ENCODE data around the gene CRIP3.
"Not testable (repeated sequence)": the region's sequence is repeated elsewhere in the genome, so short reads cannot be mapped to it uniquely, and the experiment has no call there.

The CRIP3 gene, protein sequence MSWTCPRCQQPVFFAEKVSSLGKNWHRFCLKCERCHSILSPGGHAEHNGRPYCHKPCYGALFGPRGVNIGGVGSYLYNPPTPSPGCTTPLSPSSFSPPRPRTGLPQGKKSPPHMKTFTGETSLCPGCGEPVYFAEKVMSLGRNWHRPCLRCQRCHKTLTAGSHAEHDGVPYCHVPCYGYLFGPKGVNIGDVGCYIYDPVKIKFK
- total RNA-seq: 0.17 to 0.39 (median 0.26) reads per million in 3 donors

DNA sequence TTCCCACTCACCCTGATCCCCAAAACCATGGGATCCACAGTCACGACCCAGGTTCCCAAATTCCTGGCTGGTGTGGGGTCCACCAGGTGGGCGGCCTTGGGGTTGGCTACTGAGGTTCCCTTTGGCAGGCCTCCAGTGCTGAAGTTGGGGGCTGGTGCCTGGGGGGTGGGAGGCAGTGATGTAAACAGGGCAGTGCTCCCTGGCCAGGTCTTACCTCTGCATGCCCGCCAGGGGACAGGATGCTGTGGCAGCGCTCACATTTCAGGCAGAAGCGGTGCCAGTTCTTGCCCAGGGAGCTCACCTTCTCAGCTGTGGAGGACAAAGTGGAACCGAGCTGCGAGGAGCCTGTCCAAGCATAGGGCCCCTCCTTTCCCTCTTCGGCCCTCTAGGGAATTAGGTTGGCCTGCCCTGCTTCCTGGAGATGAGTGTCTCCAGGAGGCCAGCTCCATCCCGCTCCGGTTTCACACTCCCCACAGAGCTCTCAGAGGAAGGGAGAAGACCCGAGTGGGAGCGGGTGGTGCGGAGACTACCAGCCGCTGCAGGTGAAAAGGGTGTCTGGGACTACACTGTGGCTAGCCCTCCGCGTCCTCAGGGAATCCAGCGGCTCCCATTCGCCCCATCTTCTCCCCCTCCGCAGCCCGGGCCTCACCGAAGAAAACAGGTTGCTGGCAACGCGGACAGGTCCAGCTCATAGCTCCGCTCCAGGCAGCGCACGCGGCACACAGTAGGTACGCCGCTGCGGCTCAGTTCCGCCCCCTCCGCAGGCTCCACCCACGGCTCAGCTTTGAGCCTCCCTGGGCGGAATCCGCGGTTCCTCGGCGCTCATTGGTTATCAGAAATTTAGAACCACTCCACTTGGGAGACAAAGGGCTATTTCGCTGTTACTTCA is at the start of gene CRIP3:
CRIP3 (minus strand) TSS at position 726 of the 889 bp plus-strand sequence; CDS start at position 692, 34 bp downstream.
- no peak within 1 kb of the TSS for H3K27ac ChIP-seq (ENCODE audit: insufficient read depth, low read length, poor library complexity, severe bottlenecking)
- H3K4me3 ChIP-seq (ENCODE audit: insufficient read depth, low read depth, low read length, poor library complexity, severe bottlenecking): peak within 1 kb of the TSS; percentile 49
- peak in 2 of 3 donors; percentile 11 to 34 for DNase-seq
- H3K36me3 ChIP-seq (ENCODE audit: control insufficient read depth, insufficient read depth, low read length): no peaks in the 10 kb centered on the region
- H3K27me3 ChIP-seq (replicated peaks; ENCODE audit: control insufficient read depth, insufficient read depth, low read length, poor library complexity, severe bottlenecking): no peaks in the 10 kb centered on the region
- peaks cover 7% of the 10 kb centered on the region for H3K4me1 ChIP-seq (ENCODE audit: control insufficient read depth, insufficient read depth, low read length, poor library complexity, severe bottlenecking)
- H3K9me3 ChIP-seq (ENCODE audit: control insufficient read depth, low read length): no peaks in the 10 kb centered on the region

GRCh38 chr6:43355862-43356590 is 47.4 kb upstream of the CRIP3 start:
- H3K36me3 ChIP-seq (ENCODE audit: control insufficient read depth, insufficient read depth, low read length): peaks cover 58% of the 10 kb centered on the region

DNA sequence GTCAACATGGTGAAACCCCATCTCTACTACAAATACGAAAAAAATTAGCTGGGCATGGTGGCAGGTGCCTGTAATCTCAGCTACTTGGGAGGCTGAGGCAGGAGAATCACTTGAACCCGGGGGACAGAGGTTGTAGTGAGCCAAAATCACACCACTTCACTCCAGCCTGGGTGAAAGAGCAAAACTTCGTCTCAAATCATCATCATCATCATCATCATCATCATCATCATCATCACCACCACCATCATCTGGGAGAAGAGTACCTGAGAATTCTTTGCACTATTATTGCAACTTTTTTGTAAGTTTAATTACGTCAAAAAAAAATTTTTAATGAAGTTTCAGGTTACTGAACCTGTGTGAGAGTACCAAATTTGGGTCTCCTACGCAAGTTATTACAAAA is 43.3 kb upstream of the CRIP3 start:
- DNase-seq; H3K9me3 ChIP-seq (ENCODE audit: control insufficient read depth, low read length); H3K4me1 ChIP-seq (ENCODE audit: control insufficient read depth, insufficient read depth, low read length, poor library complexity, severe bottlenecking); H3K27me3 ChIP-seq (replicated peaks; ENCODE audit: control insufficient read depth, insufficient read depth, low read length, poor library complexity, severe bottlenecking); H3K4me3 ChIP-seq (ENCODE audit: insufficient read depth, low read depth, low read length, poor library complexity, severe bottlenecking); H3K27ac ChIP-seq (ENCODE audit: insufficient read depth, low read length, poor library complexity, severe bottlenecking): not testable (repeated sequence)
- H3K36me3 ChIP-seq (ENCODE audit: control insufficient read depth, insufficient read depth, low read length): peaks cover 59% of the 10 kb centered on the region

More at GRCh38 chr6:43355862-43356590, 47.4 kb upstream of the CRIP3 start:
- no peak overlapping the region for H3K27ac ChIP-seq (ENCODE audit: insufficient read depth, low read length, poor library complexity, severe bottlenecking)
- H3K27me3 ChIP-seq (replicated peaks; ENCODE audit: control insufficient read depth, insufficient read depth, low read length, poor library complexity, severe bottlenecking): no peaks in the 10 kb centered on the region
- H3K4me3 ChIP-seq (ENCODE audit: insufficient read depth, low read depth, low read length, poor library complexity, severe bottlenecking): no peak overlapping the region
- no peaks in the 10 kb centered on the region for H3K4me1 ChIP-seq (ENCODE audit: control insufficient read depth, insufficient read depth, low read length, poor library complexity, severe bottlenecking)
- no peak for DNase-seq
- no peaks in the 10 kb centered on the region for H3K9me3 ChIP-seq (ENCODE audit: control insufficient read depth, low read length)

DNA sequence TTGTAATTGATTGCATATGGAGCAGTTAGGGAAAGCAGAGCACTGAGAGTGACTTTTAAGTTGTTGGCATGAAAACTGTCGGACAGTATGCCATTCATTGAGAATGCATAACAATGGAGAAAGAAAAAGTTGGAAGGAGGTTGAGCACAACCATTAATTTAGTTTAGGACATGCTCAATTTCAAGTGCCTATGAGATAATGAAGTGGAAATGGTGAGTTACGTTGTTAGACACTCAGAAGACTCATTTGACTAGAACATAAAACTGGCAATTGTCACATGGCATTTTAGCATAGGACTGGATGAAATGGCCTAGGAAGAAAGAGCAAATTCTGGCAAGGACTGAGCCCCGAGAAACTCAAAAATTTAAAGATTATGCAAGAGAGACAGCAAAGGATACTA is 38.8 kb upstream of the CRIP3 start:
- H3K27me3 ChIP-seq (replicated peaks; ENCODE audit: control insufficient read depth, insufficient read depth, low read length, poor library complexity, severe bottlenecking): no peaks in the 10 kb centered on the region
- DNase-seq: no peak
- H3K9me3 ChIP-seq (ENCODE audit: control insufficient read depth, low read length): no peaks in the 10 kb centered on the region
- H3K27ac ChIP-seq (ENCODE audit: insufficient read depth, low read length, poor library complexity, severe bottlenecking): no peak overlapping the region
- H3K36me3 ChIP-seq (ENCODE audit: control insufficient read depth, insufficient read depth, low read length): peaks cover 49% of the 10 kb centered on the region
- H3K4me1 ChIP-seq (ENCODE audit: control insufficient read depth, insufficient read depth, low read length, poor library complexity, severe bottlenecking): no peaks in the 10 kb centered on the region
- H3K4me3 ChIP-seq (ENCODE audit: insufficient read depth, low read depth, low read length, poor library complexity, severe bottlenecking): no peak overlapping the region

- no peak overlapping the region for H3K4me3 ChIP-seq (ENCODE audit: insufficient read depth, low read depth, low read length, poor library complexity, severe bottlenecking)
- no peak for DNase-seq
- H3K27me3 ChIP-seq (replicated peaks; ENCODE audit: control insufficient read depth, insufficient read depth, low read length, poor library complexity, severe bottlenecking): no peaks in the 10 kb centered on the region
- no peaks in the 10 kb centered on the region for H3K4me1 ChIP-seq (ENCODE audit: control insufficient read depth, insufficient read depth, low read length, poor library complexity, severe bottlenecking)
- peaks cover 50% of the 10 kb centered on the region for H3K36me3 ChIP-seq (ENCODE audit: control insufficient read depth, insufficient read depth, low read length)
- H3K27ac ChIP-seq (ENCODE audit: insufficient read depth, low read length, poor library complexity, severe bottlenecking): no peak overlapping the region
- no peaks in the 10 kb centered on the region for H3K9me3 ChIP-seq (ENCODE audit: control insufficient read depth, low read length)
These were observed 38.4 kb upstream of the CRIP3 start for GRCh38 chr6:43347021-43347420.

- not testable (repeated sequence) for H3K9me3 ChIP-seq (ENCODE audit: control insufficient read depth, low read length); DNase-seq; H3K27ac ChIP-seq (ENCODE audit: insufficient read depth, low read length, poor library complexity, severe bottlenecking); H3K4me1 ChIP-seq (ENCODE audit: control insufficient read depth, insufficient read depth, low read length, poor library complexity, severe bottlenecking); H3K27me3 ChIP-seq (replicated peaks; ENCODE audit: control insufficient read depth, insufficient read depth, low read length, poor library complexity, severe bottlenecking); H3K4me3 ChIP-seq (ENCODE audit: insufficient read depth, low read depth, low read length, poor library complexity, severe bottlenecking)
- H3K36me3 ChIP-seq (ENCODE audit: control insufficient read depth, insufficient read depth, low read length): peaks cover 56% of the 10 kb centered on the region
These were observed 37.6 kb upstream of the CRIP3 start for GRCh38 chr6:43346243-43346642.

GRCh38 chr6:43339168-43339567 is 30.5 kb upstream of the CRIP3 start:
- H3K4me3 ChIP-seq (ENCODE audit: insufficient read depth, low read depth, low read length, poor library complexity, severe bottlenecking): no peak overlapping the region
- H3K36me3 ChIP-seq (ENCODE audit: control insufficient read depth, insufficient read depth, low read length): peaks cover 60% of the 10 kb centered on the region
- H3K27me3 ChIP-seq (replicated peaks; ENCODE audit: control insufficient read depth, insufficient read depth, low read length, poor library complexity, severe bottlenecking): no peaks in the 10 kb centered on the region
- no peaks in the 10 kb centered on the region for H3K9me3 ChIP-seq (ENCODE audit: control insufficient read depth, low read length)
- no peak for DNase-seq
- no peak overlapping the region for H3K27ac ChIP-seq (ENCODE audit: insufficient read depth, low read length, poor library complexity, severe bottlenecking)
- H3K4me1 ChIP-seq (ENCODE audit: control insufficient read depth, insufficient read depth, low read length, poor library complexity, severe bottlenecking): no peaks in the 10 kb centered on the region

DNA sequence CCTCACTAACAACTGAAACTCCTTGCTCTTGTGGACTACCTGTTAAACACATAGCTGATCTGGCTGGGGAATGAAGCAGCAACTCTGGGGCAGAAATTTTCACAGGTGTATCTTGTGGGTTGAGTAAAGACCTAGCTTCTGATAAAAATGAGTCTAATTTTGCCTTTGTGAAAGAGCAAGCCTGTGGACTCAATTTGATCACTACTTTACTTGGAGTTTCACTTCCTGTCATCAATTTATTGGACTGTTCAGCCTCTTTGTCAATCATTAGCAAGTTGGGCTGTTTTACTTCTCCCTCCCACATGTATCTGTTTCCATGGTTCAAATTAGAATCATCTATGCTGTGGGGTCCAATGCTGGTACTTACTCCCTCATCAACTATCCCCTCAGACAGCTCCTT is 29.6 kb upstream of the CRIP3 start:
- Histone ChIP-seq H3K36me3 (ENCODE audit: control insufficient read depth, insufficient read depth, low read length) (peaks cover 53% of the 10 kb centered on the region), H3K27me3 (replicated peaks; ENCODE audit: control insufficient read depth, insufficient read depth, low read length, poor library complexity, severe bottlenecking) (no peaks in the 10 kb centered on the region), H3K4me3 (ENCODE audit: insufficient read depth, low read depth, low read length, poor library complexity, severe bottlenecking) (no peak overlapping the region), H3K9me3 (ENCODE audit: control insufficient read depth, low read length) (no peaks in the 10 kb centered on the region), H3K27ac (ENCODE audit: insufficient read depth, low read length, poor library complexity, severe bottlenecking) (no peak overlapping the region), H3K4me1 (ENCODE audit: control insufficient read depth, insufficient read depth, low read length, poor library complexity, severe bottlenecking) (no peaks in the 10 kb centered on the region)
- DNase-seq: no peak

- no peaks in the 10 kb centered on the region for H3K9me3 ChIP-seq (ENCODE audit: control insufficient read depth, low read length)
- peaks cover 7% of the 10 kb centered on the region for H3K4me1 ChIP-seq (ENCODE audit: control insufficient read depth, insufficient read depth, low read length, poor library complexity, severe bottlenecking)
- DNase-seq: no peak
- H3K27me3 ChIP-seq (replicated peaks; ENCODE audit: control insufficient read depth, insufficient read depth, low read length, poor library complexity, severe bottlenecking): no peaks in the 10 kb centered on the region
- no peak overlapping the region for H3K4me3 ChIP-seq (ENCODE audit: insufficient read depth, low read depth, low read length, poor library complexity, severe bottlenecking)
- no peak overlapping the region for H3K27ac ChIP-seq (ENCODE audit: insufficient read depth, low read length, poor library complexity, severe bottlenecking)
- H3K36me3 ChIP-seq (ENCODE audit: control insufficient read depth, insufficient read depth, low read length): peaks cover 35% of the 10 kb centered on the region
These were observed 27.8 kb upstream of the CRIP3 start for GRCh38 chr6:43336382-43336781.
